Skeletal muscle tissue (tissue), 4 donors: Measurements from ENCODE around the gene JAK1. TPM values are rescaled to one million over a fixed set of nuclear protein-coding genes. Genes with fewer than 3 reads are reported as not detected.

ENCODE experiments used
- H3K27ac ChIP-seq: one replicate; pipeline ENCODE4 v1.7.0; 2013; ENCODE audit warnings: mild to moderate bottlenecking, low read depth, low read length, inconsistent platforms
- H3K27me3 ChIP-seq, 3 donors: one replicate each; pipeline ENCODE4 v1.7.0; 2013; ENCODE audit warnings: low read length in 3 of 3; ENCODE audit not compliant: control insufficient read depth in 3 of 3, insufficient read depth in 3 of 3
- H3K36me3 ChIP-seq, 3 donors: one replicate each; pipeline ENCODE4 v1.7.0; 2013; ENCODE audit warnings: low read length in 3 of 3; ENCODE audit not compliant: control insufficient read depth in 3 of 3, insufficient read depth in 3 of 3
- H3K4me1 ChIP-seq, 3 donors: one replicate each; pipeline ENCODE4 v1.7.0; 2013; ENCODE audit warnings: low read length in 3 of 3, mild to moderate bottlenecking in 3 of 3; ENCODE audit not compliant: control insufficient read depth in 3 of 3, insufficient read depth in 3 of 3
- H3K4me3 ChIP-seq, 3 donors: one replicate each; pipeline ENCODE4 v1.7.0; 2013; ENCODE audit warnings: low read length in 3 of 3
- H3K9ac ChIP-seq, 3 donors: one replicate each; pipeline ENCODE4 v1.7.0; 2013; ENCODE audit warnings: low read length in 3 of 3, mild to moderate bottlenecking in 3 of 3, moderate library complexity in 2 of 3, low read depth in 1 of 3
- H3K9me3 ChIP-seq, 3 donors: one replicate each; pipeline ENCODE4 v1.7.0; 2013; ENCODE audit warnings: low read length in 3 of 3; ENCODE audit not compliant: control insufficient read depth in 3 of 3
- total RNA-seq: library from RNA; depleted of rRNA; stranded (reverse); fragments of >200 nt; gene quantifications from one replicate; pipeline ENCODE4 v1.2.3, GENCODE V29; 2014
- donor health status: Osteomylitis.

The JAK1 gene
- total RNA-seq, 1 donor from 2014 or later = 59.5 TPM

GRCh38 chr1:64953241-64953640 is 13.1 kb downstream of the JAK1 start:
- Histone ChIP-seq H3K4me1 (peaks cover 22 to 34% (median 31%) of the 10 kb centered on the region in 3 donors), H3K27ac (no peak overlapping the region), H3K27me3 (no peaks in the 10 kb centered on the region), H3K9ac (no peak overlapping the region), H3K4me3 (no peak overlapping the region), H3K9me3 (no peaks in the 10 kb centered on the region), H3K36me3 (no peaks in the 10 kb centered on the region)

DNA sequence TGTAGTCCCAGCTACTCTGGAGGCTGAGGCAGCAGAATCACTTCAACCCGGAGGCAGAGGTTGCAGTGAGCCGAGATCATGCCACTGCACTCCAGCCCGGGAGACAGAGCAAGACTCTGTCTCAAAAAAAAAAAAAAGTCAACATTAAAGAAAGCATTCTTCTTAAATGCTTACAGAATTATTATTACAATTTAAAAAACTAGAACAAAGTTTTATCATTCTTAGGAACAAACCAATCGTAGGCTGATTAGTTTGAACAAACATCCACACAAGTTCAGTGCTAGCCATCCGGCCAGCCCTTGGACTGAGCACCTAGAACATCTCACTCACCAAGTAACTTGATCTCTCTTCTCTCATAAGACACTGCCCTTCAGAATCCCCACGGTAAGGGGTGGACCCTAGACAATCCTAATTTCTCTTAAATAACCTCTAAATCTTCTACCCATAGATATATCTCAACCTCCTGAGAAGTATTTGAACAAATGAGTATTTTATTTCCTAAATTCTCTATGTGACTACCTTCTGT is 16.0 kb downstream of the JAK1 start:
- H3K9me3 ChIP-seq = no peaks in the 10 kb centered on the region
- peaks cover 10 to 26% (median 20%) of the 10 kb centered on the region in 3 donors for H3K4me1 ChIP-seq
- no peak overlapping the region for H3K4me3 ChIP-seq
- H3K9ac ChIP-seq = no peak overlapping the region
- H3K36me3 ChIP-seq = no peaks in the 10 kb centered on the region
- H3K27me3 ChIP-seq = no peaks in the 10 kb centered on the region
- no peak overlapping the region for H3K27ac ChIP-seq

GRCh38 chr1:64948905-64949833 is 17.2 kb downstream of the JAK1 start:
- Histone ChIP-seq H3K9me3 (no peaks in the 10 kb centered on the region), H3K4me3 (no peak overlapping the region), H3K9ac (no peak overlapping the region), H3K4me1 (peaks cover 15 to 26% (median 17%) of the 10 kb centered on the region in 3 donors), H3K27me3 (no peaks in the 10 kb centered on the region), H3K27ac (no peak overlapping the region), H3K36me3 (no peaks in the 10 kb centered on the region)

- no peak overlapping the region for H3K4me3 ChIP-seq
- H3K4me1 ChIP-seq = peaks cover 17 to 27% (median 18%) of the 10 kb centered on the region in 3 donors
- no peaks in the 10 kb centered on the region for H3K36me3 ChIP-seq
- H3K9me3 ChIP-seq = no peaks in the 10 kb centered on the region
- H3K27me3 ChIP-seq = no peaks in the 10 kb centered on the region
- no peak overlapping the region for H3K9ac ChIP-seq
- no peak overlapping the region for H3K27ac ChIP-seq
These were observed 18.1 kb downstream of the JAK1 start for GRCh38 chr1:64948216-64948615.

GRCh38 chr1:64946916-64947315 is 19.4 kb downstream of the JAK1 start:
- no peaks in the 10 kb centered on the region for H3K27me3 ChIP-seq
- no peak overlapping the region for H3K4me3 ChIP-seq
- no peaks in the 10 kb centered on the region for H3K36me3 ChIP-seq
- H3K9ac ChIP-seq = no peak overlapping the region
- no peak overlapping the region for H3K27ac ChIP-seq
- H3K4me1 ChIP-seq = peaks cover 23 to 31% (median 29%) of the 10 kb centered on the region in 3 donors
- H3K9me3 ChIP-seq = no peaks in the 10 kb centered on the region

DNA sequence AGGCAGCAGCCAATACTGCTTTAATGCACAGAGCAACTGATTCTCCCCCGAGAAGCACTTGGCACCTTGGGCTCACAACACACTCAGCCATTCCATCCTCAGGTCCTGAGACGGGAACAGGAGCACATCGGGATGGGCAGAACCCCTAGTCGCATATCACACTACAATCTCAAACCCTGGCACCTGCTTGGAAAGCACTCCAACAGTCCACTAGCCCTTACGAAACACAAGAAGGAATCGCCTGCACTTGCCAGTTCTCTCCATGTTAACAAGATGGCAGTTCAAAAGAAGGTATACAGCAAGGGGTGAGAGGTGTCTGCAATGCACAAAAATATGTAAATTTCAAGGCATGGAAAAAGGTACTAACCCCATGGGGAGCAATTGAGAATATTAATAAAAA is 21.4 kb downstream of the JAK1 start:
- peak overlapping the region in 1 of 3 donors; percentile 4 for H3K9ac ChIP-seq
- H3K4me1 ChIP-seq = peaks cover 27 to 31% (median 30%) of the 10 kb centered on the region in 3 donors
- peak overlapping the region in 2 of 3 donors; percentile 7 to 42 for H3K4me3 ChIP-seq
- H3K27me3 ChIP-seq = no peaks in the 10 kb centered on the region
- H3K9me3 ChIP-seq = no peaks in the 10 kb centered on the region
- no peaks in the 10 kb centered on the region for H3K36me3 ChIP-seq
- no peak overlapping the region for H3K27ac ChIP-seq

- peaks cover 23 to 26% (median 23%) of the 10 kb centered on the region in 3 donors for H3K4me1 ChIP-seq
- H3K9me3 ChIP-seq = no peaks in the 10 kb centered on the region
- H3K27ac ChIP-seq = peak overlapping the region; percentile 32
- H3K27me3 ChIP-seq = no peaks in the 10 kb centered on the region
- H3K4me3 ChIP-seq = no peak overlapping the region
- H3K9ac ChIP-seq = no peak overlapping the region
- H3K36me3 ChIP-seq = no peaks in the 10 kb centered on the region
These were observed 23.7 kb downstream of the JAK1 start for GRCh38 chr1:64942675-64943074.

DNA sequence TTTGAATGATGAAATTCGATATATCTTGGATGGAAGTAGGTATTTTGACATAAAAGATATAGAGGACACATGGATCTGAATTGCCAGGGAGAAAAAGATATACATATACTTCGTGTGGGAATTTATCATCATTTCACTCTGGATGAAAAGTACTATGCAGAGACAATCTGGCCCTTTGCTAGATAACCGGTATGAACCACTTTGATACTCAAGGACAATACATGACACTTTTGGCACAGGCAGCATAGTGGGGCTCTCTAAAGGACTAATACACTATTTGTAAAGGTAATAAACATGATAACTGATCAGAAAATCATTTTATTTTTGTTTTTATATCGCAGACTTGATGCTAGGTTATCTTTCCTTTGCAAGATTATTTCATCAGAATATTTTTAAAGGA is 24.2 kb downstream of the JAK1 start:
- no peak overlapping the region for H3K4me3 ChIP-seq
- H3K4me1 ChIP-seq = peaks cover 21 to 28% (median 23%) of the 10 kb centered on the region in 3 donors
- H3K9ac ChIP-seq = no peak overlapping the region
- no peaks in the 10 kb centered on the region for H3K9me3 ChIP-seq
- no peaks in the 10 kb centered on the region for H3K27me3 ChIP-seq
- no peaks in the 10 kb centered on the region for H3K36me3 ChIP-seq
- H3K27ac ChIP-seq = peak overlapping the region; percentile 39

GRCh38 chr1:64941461-64942117 is 24.8 kb downstream of the JAK1 start:
- no peaks in the 10 kb centered on the region for H3K9me3 ChIP-seq

GRCh38 chr1:64940025-64940424 is 26.3 kb downstream of the JAK1 start:
- Histone ChIP-seq H3K9me3 (no peaks in the 10 kb centered on the region), H3K27me3 (no peaks in the 10 kb centered on the region), H3K27ac (no peak overlapping the region), H3K4me1 (peaks cover 28 to 36% (median 35%) of the 10 kb centered on the region in 3 donors), H3K9ac (no peak overlapping the region), H3K4me3 (no peak overlapping the region), H3K36me3 (no peaks in the 10 kb centered on the region)

More at GRCh38 chr1:64941461-64942117, 24.8 kb downstream of the JAK1 start:
- Histone ChIP-seq H3K27ac (peak overlapping the region; percentile 39), H3K27me3 (no peaks in the 10 kb centered on the region), H3K36me3 (no peaks in the 10 kb centered on the region), H3K4me1 (peaks cover 24 to 33% (median 28%) of the 10 kb centered on the region in 3 donors), H3K4me3 (peak overlapping the region in 1 of 3 donors; percentile 0), H3K9ac (no peak overlapping the region)
